HG03565 (cell line): ENCODE results near the gene TSPAN13.
"Not testable (repeated sequence)": the region's sequence is repeated elsewhere in the genome, so short reads cannot be mapped to it uniquely, and the experiment has no call there.

Experiments
- ATAC-seq: cut with Tn5 transposase; IDR thresholded peaks from one replicate; pipeline ENCODE4 v1.9.1; 2021; ENCODE audit warnings: mild to moderate bottlenecking, moderate library complexity; ENCODE audit not compliant: unreplicated experiment

TSPAN13 gene

GRCh38 chr7:16740623-16740953 lies 13.0 kb upstream of the TSPAN13 start:
- no peak for ATAC-seq

DNA sequence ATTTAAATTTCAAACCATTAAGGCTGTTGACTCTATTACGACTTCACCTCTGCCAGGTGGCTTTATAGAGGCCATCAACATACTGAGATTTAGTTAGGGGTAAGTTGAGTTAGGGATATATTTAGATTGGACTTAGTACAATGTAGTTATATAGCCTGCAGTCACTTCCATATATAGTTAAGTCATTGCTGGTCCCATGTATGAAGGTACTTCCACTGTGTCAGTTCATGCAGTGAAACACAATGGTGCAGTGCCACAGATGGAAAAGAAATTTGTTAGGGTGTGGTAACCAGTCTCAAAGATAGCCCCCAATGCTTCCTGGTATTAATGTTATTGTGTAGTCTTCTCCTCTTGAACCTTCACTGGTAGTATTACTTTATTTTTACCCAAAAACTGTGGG lies 12.6 kb upstream of the TSPAN13 start:
- no peak for ATAC-seq

DNA sequence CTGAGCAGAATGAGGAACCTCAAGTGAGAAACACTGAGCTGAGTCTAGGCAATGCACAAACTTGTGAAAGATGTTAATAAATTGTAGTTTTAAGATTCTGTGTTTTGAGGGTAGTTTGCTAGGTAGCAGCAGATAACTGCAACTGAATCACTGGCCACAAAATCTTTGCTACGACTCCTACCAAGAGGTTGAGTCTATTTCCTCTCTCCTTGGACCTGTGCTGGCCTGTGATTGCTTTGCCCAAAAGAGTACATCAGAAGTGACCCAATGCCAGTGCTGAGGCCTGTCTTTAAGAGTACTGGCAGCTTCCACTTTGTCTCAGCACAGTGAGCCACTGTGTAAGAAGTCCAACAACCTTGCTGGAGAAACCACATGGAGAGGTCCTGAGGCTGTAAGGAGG lies 11.9 kb upstream of the TSPAN13 start:
- no peak for ATAC-seq

DNA sequence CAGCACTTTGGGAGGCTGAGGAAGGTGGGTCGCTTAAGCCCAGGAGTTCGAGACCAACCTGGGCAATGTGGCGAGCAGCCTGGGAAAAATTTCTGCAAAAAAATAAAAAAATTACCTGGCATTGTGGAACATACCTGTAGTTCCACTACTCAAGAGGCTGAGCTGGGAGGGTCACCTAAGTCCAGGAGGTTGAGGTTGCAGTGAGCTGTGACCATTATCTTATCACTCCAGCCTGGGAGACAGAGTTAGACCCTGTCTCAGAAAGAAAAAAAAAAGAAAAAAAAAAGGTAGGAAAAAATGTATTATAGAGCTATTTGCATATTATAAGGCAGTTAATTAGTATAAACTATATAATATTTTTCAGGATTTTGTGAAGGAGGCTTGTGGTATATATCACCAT lies 11.0 kb upstream of the TSPAN13 start:
- no peak for ATAC-seq

DNA sequence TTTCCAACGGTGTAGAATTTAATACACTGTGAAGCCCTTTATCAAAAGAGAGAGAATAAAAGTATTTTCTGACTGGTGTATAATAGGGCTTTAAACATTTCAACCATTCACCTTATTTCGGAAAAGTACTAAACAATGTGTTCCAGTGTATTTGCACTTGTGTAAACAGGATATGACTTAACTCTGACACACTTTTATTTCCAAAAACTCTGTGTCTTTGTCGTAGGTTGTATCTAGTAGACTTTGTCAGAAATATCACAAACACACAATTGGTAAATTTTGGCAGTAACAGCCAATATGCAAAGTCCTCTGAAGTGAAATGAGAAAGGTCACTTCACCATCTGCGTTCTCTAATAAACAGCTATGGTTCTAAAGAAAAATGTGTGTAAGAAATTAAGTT lies 10.3 kb upstream of the TSPAN13 start:
- ATAC-seq, result no peak

GRCh38 chr7:16744518-16745250 lies 8.9 kb upstream of the TSPAN13 start:
- no peak for ATAC-seq

DNA sequence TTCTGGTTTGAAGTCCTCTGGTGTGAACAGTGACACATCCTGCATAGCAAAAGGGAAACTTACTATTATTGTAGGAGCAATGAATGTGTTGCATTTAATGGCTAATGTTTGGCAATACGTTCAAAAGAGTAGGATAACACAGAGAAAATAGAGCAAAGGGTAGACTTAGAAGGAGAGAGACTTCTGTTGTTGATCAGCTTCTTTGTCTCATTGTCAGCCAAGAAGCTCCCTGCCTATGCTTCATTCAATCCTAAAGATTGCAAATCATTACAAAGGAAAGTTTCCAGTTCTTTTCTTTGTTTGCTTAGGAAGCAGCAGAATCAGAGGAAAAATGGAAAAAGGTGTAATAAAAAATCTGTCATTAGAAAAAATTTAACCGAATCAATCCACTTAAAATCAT lies 7.9 kb upstream of the TSPAN13 start:
- ATAC-seq, result no peak

DNA sequence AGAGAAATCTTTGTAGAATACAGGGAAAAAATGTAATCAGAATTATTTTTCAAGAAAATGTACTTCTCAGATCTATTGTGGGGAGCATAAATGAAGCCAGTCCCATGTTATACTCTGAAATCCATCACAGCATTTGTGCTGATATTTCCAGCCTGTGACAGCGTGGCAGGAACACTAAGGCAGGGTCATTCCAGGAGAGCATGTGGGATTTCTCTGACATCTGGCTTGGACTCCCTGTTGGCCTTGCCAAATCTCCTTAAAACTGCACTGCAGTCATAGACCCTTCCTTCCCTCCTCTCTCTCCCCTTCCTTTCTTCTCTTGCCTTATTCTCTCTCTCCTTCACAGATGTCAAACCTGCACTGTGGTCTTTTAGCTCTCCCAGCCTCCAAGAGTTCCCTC lies 6.5 kb upstream of the TSPAN13 start:
- no peak for ATAC-seq

- ATAC-seq, result no peak
Observed at GRCh38 chr7:16753932-16754855, 639 bp downstream of the TSPAN13 start.

DNA sequence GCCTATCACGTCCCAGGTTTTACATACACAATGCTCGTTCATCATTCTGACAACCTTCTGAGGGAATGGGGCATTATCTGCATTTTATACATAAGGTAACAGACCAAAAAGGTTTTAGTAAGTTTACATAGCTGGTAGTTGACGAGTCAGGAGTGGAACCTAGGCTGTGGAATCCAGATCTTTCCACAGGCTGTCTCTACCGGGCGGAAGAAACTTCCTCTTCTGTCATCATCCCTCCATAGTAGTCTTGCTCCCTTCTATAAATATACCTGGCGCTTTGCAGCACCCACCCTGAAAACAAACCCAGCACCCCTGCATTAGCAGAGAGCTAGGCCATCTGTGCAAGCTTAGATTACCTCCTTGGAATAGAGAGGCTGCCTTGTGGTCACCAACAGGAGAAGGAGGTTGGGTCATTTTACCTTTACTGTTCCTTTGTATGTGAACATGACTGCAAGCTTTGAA lies 1.3 kb downstream of the TSPAN13 start:
- no peak for ATAC-seq

GRCh38 chr7:16755397-16755796 lies 1.8 kb downstream of the TSPAN13 start:
- ATAC-seq, result no peak

DNA sequence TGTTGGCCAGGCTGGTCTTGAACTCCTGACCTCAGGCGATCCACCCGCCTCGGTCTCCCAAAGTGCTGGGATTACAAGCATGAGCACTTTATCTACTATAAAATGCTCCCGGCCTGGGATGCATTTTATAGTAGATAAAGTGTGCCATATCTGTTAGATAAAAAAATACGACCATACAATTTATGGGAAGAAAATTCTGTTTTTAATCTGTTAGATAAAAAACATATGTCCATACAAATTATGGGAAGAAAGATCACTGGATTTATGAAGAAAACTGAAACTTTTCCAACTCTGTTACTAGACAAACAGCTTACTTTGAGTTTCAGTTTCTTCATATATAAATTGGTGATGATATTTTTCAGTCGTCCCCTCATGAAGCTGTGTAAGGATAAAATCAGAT lies 4.5 kb downstream of the TSPAN13 start:
- ATAC-seq, result no peak

GRCh38 chr7:16758631-16759611 lies 5.4 kb downstream of the TSPAN13 start:
- ATAC-seq, result no peak

DNA sequence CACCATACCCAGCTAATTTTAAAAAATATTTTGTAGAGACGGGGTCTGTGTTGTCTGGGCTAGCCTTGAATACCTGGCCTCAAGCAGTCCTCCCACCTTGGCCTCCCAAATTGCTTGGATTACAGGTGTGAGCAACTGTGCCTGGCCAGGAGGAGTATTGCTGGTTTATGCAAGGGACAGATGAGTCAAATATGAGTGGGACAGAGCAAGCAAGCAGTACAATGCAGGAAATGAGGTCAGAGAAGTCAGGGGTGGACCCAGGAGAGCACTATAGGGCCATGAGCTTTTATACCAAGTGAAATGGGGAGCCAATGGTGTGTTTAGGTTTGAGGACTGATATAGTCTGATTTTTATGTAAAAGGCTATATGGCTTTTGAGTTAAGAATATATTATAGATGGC lies 6.3 kb downstream of the TSPAN13 start:
- no peak for ATAC-seq

GRCh38 chr7:16762177-16762576 lies 8.6 kb downstream of the TSPAN13 start:
- no peak for ATAC-seq

GRCh38 chr7:16764942-16765341 lies 11.4 kb downstream of the TSPAN13 start:
- ATAC-seq, result no peak

- no peak for ATAC-seq
Observed at GRCh38 chr7:16765436-16765859, 11.9 kb downstream of the TSPAN13 start.

DNA sequence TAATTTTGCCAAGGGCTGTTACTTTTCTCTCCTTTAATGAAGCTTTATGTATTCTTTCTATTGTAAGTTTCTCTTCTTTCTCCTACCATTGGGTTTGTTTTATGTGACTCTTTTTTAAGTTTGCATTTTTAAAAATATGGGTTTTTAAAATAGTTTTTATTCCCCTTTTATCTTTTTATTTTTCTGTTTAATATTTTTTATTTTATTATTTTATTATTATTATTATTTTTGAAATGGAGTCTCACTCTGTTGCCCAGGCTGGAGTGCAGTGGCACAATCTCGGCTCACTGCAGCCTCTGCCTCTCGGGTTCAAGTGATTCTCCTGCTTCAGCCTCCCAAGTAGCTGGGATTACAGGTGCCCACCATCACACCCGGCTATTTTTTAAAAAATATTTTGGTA lies 16.4 kb downstream of the TSPAN13 start:
- not testable (repeated sequence) for ATAC-seq

- ATAC-seq, result no peak
Observed at GRCh38 chr7:16770657-16771329, 17.2 kb downstream of the TSPAN13 start.

DNA sequence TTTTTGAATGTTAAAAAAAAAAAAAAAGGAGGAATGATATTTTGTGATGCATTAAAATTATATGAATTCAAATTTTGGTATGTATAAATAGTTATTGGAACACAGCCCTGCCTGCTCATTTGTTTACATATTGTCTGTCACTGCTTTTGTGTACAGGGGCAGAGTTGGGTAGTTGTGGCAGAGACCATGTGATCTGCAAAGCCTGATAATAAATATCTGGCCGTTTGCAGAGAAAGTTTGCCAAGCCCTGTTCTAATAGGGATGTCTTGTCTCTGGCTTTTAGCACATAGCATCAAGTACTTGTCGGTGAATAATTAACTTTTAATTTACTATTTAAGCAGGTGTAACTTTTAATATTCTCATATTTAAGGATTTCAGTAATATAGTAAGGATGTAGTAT lies 19.8 kb downstream of the TSPAN13 start:
- no peak for ATAC-seq
